Neural progenitor cell (in vitro differentiated cells): ENCODE measurements around the gene NRP1.

Experiments
- EZH2phosphoT487 ChIP-seq: fragments of 200-600 bp; sonication (generic); IDR thresholded peaks from 2 replicates; pipeline ENCODE4 v1.6.1; 2017; ENCODE audit warnings: antibody characterized with exemption
- TF ChIP-seq, protein P1 (sequence below): fragments of 200-600 bp; sonication (generic); IDR thresholded peaks from 2 replicates; pipeline ENCODE4 v1.5.1; 2017; ENCODE audit warnings: antibody characterized with exemption, mild to moderate bottlenecking

DNA sequence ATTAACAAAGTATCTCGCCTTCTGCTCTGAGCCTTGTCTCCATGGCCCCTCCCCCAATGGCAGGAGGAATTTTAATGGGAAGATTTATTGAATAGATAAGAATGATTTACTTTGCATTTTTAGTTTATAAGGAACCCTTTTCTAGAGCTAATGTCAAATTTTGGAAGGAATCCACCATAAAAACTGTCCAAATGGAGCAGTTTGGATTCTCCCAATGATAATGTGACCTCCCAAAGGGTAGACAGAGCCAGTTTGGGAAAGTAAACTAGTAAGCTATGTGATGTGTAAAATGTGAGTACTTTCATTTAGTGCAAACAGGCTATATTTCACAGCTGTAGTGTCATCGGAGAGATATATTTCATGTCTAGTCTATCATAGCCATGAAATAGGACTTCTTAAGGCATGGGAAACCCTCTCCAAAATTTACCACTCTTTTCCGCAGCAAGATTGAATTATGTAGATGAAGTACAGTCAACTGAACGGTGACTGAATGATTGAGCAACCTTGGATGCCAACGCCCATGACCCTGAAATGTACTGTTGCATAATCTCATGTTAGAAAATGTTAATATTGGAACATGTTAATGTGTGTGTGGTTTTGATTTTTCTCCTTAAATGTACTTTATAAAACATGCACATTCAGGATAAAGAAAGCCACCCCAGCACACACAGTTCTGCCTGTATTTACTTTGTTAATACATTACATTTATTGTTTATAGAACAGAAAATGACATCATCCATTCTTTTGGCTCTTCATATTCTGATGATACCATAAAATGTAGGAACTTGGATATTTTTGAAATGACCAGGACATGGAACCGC, 140.6 kb downstream of the NRP1 start:
- TF ChIP-seq, protein P1, sequence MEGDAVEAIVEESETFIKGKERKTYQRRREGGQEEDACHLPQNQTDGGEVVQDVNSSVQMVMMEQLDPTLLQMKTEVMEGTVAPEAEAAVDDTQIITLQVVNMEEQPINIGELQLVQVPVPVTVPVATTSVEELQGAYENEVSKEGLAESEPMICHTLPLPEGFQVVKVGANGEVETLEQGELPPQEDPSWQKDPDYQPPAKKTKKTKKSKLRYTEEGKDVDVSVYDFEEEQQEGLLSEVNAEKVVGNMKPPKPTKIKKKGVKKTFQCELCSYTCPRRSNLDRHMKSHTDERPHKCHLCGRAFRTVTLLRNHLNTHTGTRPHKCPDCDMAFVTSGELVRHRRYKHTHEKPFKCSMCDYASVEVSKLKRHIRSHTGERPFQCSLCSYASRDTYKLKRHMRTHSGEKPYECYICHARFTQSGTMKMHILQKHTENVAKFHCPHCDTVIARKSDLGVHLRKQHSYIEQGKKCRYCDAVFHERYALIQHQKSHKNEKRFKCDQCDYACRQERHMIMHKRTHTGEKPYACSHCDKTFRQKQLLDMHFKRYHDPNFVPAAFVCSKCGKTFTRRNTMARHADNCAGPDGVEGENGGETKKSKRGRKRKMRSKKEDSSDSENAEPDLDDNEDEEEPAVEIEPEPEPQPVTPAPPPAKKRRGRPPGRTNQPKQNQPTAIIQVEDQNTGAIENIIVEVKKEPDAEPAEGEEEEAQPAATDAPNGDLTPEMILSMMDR, result no peak
- no peak for TF ChIP-seq EZH2phosphoT487
